GM18499 (cell line): ENCODE data around the gene IL26.
A peak's percentile ranks its signal among the peaks of the same experiment; 100 is the strongest.

Experiments
- ATAC-seq: cut with Tn5 transposase; IDR thresholded peaks from one replicate; pipeline ENCODE4 v1.9.1; 2021; ENCODE audit warnings: moderate number of reproducible peaks; ENCODE audit not compliant: insufficient read depth, unreplicated experiment

IL26 gene

DNA sequence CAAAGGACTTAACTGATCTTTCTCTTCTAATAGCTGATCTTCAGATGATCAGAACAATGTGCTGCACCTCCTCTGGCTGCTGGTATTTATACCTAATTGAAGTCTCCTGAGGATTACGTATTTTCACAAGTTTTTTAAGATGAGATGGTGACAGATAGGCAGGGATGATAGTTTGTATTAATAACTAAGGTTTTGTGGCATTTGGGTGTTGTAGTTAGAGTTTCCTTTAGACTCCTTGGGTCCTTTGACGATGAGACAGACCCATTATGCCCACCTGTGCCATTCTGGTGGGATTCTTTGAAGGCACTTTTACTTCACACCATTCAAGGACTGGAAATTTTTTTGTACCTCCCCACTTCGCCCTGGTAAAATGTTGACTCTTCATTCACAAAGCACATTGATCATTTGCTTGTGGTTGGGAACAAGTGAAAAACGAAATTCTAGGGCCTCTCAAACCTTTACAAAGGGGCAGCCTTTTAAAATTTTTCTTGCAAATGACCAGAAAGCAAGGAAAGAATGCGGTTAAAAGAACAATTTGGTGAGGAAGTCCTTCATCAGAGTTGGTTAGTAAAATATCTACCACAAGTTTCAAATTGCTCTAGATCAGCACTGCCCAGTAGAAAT, 65.8 kb downstream of the IL26 start, which contains the start of gene IFNG:
IFNG (minus strand) TSS at position 60 of the 624 bp plus-strand sequence. CDS start 125 bp downstream, outside the sequence.
- ATAC-seq = peak; percentile 29

DNA sequence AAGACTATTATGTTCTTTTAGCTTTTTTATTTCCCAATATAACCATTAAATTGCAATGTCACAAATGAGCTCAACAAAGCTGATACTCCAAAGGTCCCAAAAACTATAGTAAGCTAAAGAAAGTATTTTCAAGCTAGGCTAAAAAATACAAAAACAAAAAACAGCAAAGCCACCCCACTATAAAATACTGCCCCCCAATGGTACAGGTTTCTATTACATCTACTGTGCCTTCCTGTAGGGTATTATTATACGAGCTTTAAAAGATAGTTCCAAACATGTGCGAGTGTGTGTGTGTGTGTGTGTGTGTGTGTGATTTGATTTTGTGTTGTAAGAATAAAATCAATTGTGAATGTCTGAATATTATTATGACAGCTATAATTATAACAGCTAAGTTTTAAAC, 67.2 kb downstream of the IL26 start:
- no peak for ATAC-seq

DNA sequence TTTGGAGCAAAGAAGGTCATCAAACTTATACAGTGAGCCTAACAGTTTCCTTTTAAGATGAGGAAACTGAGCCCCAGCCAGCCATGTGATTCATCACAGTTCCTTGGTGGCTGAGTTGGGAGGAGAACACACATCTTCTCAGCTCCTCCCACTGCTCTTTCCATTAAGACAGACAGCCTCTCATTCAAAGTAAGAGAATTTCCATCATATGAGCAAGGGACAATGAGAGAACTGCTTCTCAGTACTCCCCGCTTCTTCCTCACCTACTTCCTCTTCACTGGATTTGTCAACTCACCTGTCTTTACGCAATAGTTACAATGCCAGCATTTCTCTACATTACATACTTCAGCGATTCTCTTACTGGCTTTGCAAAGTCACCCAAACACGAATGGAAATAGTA, 68.2 kb downstream of the IL26 start:
- ATAC-seq = no peak

DNA sequence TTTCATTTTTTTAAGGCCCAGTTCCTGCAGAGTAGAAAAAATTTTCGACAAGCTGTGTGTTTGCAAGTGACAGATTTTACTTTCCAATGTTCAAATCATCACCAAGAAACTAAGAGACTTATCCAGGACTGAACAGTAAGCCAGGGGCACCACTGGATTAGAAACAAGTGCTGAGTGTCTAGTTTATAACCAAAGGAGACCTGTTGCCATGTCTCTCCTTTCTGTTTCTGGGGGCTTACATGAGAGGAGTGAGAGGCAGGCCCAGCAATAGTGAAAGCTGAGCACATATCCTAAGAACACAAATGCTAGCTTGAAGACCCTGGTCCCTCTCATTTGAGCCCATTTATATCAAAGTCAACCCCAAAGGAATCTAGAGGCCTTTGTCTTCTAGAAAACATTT, 69.0 kb downstream of the IL26 start:
- ATAC-seq = no peak

DNA sequence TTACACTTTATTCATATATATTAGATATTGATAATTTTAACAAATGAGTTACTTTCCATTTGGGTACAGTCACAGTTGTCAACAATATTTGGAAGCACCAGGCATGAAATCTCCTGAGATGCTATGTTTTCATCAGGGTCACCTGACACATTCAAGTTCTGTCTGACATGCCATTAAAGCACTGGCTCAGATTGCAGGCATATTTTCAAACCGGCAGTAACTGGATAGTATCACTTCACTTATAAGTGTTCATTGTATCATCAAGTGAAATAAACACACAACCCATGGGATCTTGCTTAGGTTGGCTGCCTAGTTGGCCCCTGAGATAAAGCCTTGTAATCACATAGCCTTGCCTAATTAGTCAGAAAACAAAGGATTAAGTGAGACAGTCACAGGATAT, 70.8 kb downstream of the IL26 start:
- no peak for ATAC-seq
